HG03095 (cell line): ENCODE results near the gene FOXN4.

Experiments used
- ATAC-seq: cut with Tn5 transposase; IDR thresholded peaks from one replicate; pipeline ENCODE4 v1.9.1; 2021; ENCODE audit warnings: moderate library complexity; ENCODE audit not compliant: unreplicated experiment

The FOXN4 gene

GRCh38 chr12:109284392-109284791 is 24.7 kb downstream of the FOXN4 start:
- no peak for ATAC-seq

GRCh38 chr12:109281452-109281851 is 27.6 kb downstream of the FOXN4 start:
- no peak for ATAC-seq

DNA sequence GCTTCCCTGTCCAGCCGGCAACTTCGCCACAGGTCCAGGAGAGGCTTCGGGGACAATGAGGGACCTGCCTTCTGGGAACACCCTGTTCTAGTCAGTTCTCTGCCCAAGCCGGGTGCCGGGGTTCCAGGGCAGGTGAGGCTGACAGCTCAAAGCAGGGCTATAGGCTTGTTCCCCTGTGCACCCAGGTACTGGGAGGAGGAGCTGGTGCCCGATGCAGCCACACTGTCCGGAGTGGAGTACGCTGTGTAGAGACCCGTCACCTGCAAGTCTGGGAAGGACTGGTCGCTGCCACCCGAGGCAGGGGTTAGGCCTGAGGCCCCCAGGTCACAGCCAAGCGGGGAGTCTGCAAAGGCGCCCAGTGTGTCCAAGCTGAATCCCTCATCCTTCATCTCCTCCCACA is 29.6 kb downstream of the FOXN4 start:
- ATAC-seq = no peak

- ATAC-seq = no peak
These were observed 30.2 kb downstream of the FOXN4 start for GRCh38 chr12:109278912-109279311.

GRCh38 chr12:109277899-109278762 is 31.0 kb downstream of the FOXN4 start:
- no peak for ATAC-seq

GRCh38 chr12:109277255-109277898 is 31.7 kb downstream of the FOXN4 start:
- ATAC-seq = no peak

- ATAC-seq = no peak
These were observed 32.9 kb downstream of the FOXN4 start for GRCh38 chr12:109276160-109276559.

- no peak for ATAC-seq
These were observed 33.9 kb downstream of the FOXN4 start for GRCh38 chr12:109275173-109275572.

DNA sequence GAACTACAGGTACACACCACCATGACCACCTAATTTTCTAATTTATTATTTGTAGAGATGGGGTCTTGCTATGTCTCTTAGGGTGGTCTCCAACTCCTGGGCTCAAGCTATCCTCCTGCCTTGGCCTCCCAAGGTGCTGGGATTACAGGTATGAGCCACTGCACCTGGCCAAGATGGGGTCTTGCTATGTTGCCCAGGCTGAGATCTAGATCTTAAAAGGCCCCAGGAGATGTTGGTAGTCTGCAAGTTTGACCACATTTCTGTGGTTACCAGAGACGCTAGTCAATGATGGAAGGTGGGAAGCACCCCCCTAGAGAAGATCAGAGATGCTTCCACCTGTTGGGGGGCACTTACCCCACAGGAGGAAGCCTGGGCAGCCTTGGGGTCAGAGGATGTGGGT is 34.7 kb downstream of the FOXN4 start:
- no peak for ATAC-seq

GRCh38 chr12:109273354-109273753 is 35.7 kb downstream of the FOXN4 start:
- no peak for ATAC-seq

DNA sequence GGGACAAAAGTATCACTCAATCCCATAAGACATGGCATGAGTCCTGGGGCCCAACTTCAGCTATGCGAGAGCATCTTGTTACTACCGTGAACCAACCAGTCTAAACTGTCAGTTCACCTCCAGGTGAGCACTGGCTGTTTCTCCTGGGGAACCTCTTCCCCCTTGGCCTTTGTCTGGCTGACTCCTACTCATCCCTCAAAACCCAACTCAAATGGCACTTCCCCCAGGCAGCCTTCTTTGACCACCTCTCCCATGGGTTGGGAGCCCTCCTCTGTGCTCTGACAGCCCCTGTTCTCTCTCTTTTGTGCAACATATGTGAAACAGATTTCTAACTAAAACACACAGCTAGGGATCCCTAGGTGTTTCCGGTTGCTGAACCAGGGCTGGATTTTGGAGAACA is 37.7 kb downstream of the FOXN4 start:
- ATAC-seq = no peak

DNA sequence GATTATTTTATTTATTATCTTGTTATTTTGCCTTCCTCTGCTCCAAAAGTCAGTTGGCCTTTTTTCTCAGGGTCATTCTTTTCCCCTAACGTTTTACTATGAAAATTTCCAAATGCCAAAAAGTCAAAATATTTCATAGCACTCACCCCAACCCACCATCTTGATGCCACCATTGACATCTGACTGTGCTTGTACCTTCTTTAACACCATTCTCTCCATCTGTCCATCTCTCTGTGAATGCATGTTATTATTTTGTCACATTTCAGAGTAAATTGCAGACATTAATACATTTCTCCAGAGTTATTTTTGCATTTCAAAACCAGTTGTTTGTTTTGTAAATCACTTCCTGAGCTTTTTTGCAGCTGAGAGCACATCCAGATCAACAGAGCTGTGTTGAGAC is 38.6 kb downstream of the FOXN4 start:
- no peak for ATAC-seq

DNA sequence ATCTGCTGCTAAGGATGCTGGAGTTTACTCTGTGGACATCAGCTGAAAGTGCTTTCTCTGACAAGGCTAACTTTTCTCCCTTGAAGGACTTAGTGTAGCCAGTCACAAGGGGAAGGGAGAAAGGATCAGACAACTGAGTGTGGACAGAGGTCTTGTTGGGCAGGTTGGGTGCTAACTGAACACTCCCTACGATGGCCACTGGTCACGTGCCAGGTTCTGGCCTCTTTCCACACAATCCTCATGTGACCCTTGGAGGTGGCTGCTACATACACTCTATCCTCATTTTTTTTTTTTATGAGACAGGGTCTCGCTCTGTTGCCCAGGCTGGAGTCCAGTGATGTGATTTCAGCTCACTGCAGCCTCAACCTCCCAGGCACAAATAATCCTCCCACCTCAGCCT is 39.7 kb downstream of the FOXN4 start:
- no peak for ATAC-seq

- ATAC-seq = no peak
These were observed 40.2 kb downstream of the FOXN4 start for GRCh38 chr12:109268896-109269295.

GRCh38 chr12:109267361-109267760 is 41.7 kb downstream of the FOXN4 start:
- ATAC-seq = no peak

DNA sequence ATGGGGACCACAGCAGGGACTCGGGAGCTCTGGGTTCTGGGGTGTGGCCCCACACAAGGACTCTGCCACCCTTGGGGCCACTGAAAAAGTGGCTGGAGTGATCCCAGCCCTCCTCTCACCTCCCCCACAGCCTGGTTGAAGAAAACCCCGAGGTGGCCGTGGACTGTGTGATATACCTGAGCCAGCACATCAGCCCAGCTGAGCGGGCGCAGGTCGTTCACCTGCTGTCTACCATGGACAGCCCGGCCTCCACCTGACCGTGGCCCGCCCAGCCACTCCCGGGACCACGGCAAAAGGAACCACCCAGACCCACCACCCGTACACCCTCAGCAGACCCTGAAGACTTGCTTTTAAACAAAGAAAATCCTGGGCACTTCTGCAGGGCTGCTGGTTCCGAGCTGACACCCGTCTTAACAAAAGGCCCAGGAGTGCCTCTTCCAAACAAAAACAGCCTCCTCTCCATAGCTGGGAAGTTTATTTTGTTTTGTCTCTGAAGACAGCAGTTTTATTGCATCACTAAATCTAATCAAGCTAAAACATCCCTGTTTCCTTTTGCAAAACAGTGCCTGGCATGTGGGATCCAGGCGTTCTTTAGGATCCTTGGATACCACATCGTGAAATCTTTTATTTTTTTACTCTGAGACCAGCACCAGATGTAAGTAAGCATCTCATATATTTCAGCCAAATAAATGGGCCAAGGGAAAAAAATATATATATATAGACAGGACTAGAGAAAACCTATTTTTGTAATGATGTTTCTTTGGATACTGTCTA is 42.8 kb downstream of the FOXN4 start:
- ATAC-seq = no peak

GRCh38 chr12:109264943-109265650 is 44.0 kb downstream of the FOXN4 start:
- ATAC-seq = no peak

- ATAC-seq = no peak
These were observed 44.8 kb downstream of the FOXN4 start for GRCh38 chr12:109264095-109264942.

GRCh38 chr12:109263439-109263838 is 45.6 kb downstream of the FOXN4 start:
- no peak for ATAC-seq

- no peak for ATAC-seq
These were observed 47.1 kb downstream of the FOXN4 start for GRCh38 chr12:109261939-109262338.
